HG02763 (cell line): ENCODE measurements around the gene SLC6A12.
"Not testable (repeated sequence)": the region's sequence is repeated elsewhere in the genome, so short reads cannot be mapped to it uniquely, and the experiment has no call there.

Experiments used
- ATAC-seq: cut with Tn5 transposase; IDR thresholded peaks from one replicate; pipeline ENCODE4 v1.9.1; 2021; ENCODE audit warnings: mild to moderate bottlenecking, moderate library complexity; ENCODE audit not compliant: unreplicated experiment

SLC6A12 gene

GRCh38 chr12:202081-202731 is 11.8 kb downstream of the SLC6A12 start:
- ATAC-seq = no peak

- ATAC-seq = no peak
Observed at GRCh38 chr12:201361-201760, 12.6 kb downstream of the SLC6A12 start.

GRCh38 chr12:198705-199104 is 15.3 kb downstream of the SLC6A12 start:
- no peak for ATAC-seq

GRCh38 chr12:197911-198695 is 15.9 kb downstream of the SLC6A12 start:
- ATAC-seq = no peak

GRCh38 chr12:197347-197746 is 16.6 kb downstream of the SLC6A12 start:
- no peak for ATAC-seq

GRCh38 chr12:196436-196835 is 17.5 kb downstream of the SLC6A12 start:
- ATAC-seq = no peak

GRCh38 chr12:195951-196350 is 18.0 kb downstream of the SLC6A12 start:
- ATAC-seq = no peak

GRCh38 chr12:195156-195555 is 18.8 kb downstream of the SLC6A12 start:
- no peak for ATAC-seq

- ATAC-seq = no peak
Observed at GRCh38 chr12:194276-194675, 19.7 kb downstream of the SLC6A12 start.

GRCh38 chr12:193261-193660 is 20.7 kb downstream of the SLC6A12 start:
- ATAC-seq = no peak

- ATAC-seq = no peak
Observed at GRCh38 chr12:191541-191940, 22.4 kb downstream of the SLC6A12 start.

- ATAC-seq = no peak
Observed at GRCh38 chr12:190881-191280, 23.1 kb downstream of the SLC6A12 start.

- no peak for ATAC-seq
Observed at GRCh38 chr12:189622-189962, 24.4 kb downstream of the SLC6A12 start.

- no peak for ATAC-seq
Observed at GRCh38 chr12:188910-189621, 24.9 kb downstream of the SLC6A12 start.

- not testable (repeated sequence) for ATAC-seq
Observed at GRCh38 chr12:187986-188909, 25.7 kb downstream of the SLC6A12 start.

GRCh38 chr12:186006-186625 is 27.8 kb downstream of the SLC6A12 start:
- no peak for ATAC-seq

GRCh38 chr12:185576-185955 is 28.4 kb downstream of the SLC6A12 start:
- ATAC-seq = no peak

- ATAC-seq = no peak
Observed at GRCh38 chr12:184811-185575, 29.0 kb downstream of the SLC6A12 start.

GRCh38 chr12:182381-182892 is 31.5 kb downstream of the SLC6A12 start:
- ATAC-seq = no peak

- ATAC-seq = no peak
Observed at GRCh38 chr12:181921-182320, 32.0 kb downstream of the SLC6A12 start.
